Esophagus muscularis mucosa (tissue), 4 donors: ENCODE measurements around the gene ZNF69. TPM values are rescaled to one million over a fixed set of nuclear protein-coding genes. Genes with fewer than 3 reads are reported as not detected.
"Not testable (repeated sequence)": the region's sequence is repeated elsewhere in the genome, so short reads cannot be mapped to it uniquely, and the experiment has no call there.

Source experiments
- DNase-seq: peaks from one replicate; pipeline ENCODE4 v3.0.0-alpha.2; 2017; ENCODE audit errors: extremely low spot score
- H3K27ac ChIP-seq, 4 donors: fragments of 200-600 bp; sonication (generic); replicated peaks in 1 of 4; 1 replicate in 3 of 4; 2 replicates in 1 of 4; pipeline ENCODE4 v1.5.1; 2016 to 2019; ENCODE audit warnings: mild to moderate bottlenecking in 1 of 4
- H3K27me3 ChIP-seq, 4 donors: fragments of 200-600 bp; sonication (generic); one replicate each; pipeline versions ENCODE4 v1.5.1 to v1.6.0; 2016 to 2019
- H3K36me3 ChIP-seq, 4 donors: fragments of 200-600 bp; sonication (generic); one replicate each; pipeline ENCODE4 v1.5.1; 2016 to 2019
- H3K4me1 ChIP-seq, 4 donors: fragments of 200-600 bp; sonication (generic); one replicate each; pipeline ENCODE4 v1.5.1; 2016 to 2019
- H3K4me3 ChIP-seq, 4 donors: fragments of 200-600 bp; sonication (generic); 1 replicate in 2 of 4; 2 replicates in 2 of 4; pipeline ENCODE4 v1.5.1; 2016 to 2019; ENCODE audit warnings: mild to moderate bottlenecking in 4 of 4, moderate library complexity in 1 of 4
- H3K9me3 ChIP-seq, 4 donors: fragments of 200-600 bp; sonication (generic); 1 replicate in 3 of 4; 2 replicates in 1 of 4; pipeline ENCODE4 v1.5.1; 2016 to 2019
- CTCF ChIP-seq, 3 experiments: fragments of 200-600 bp in 2 of 3; fragments of 450-650 bp in 1 of 3; sonication (generic) in 2 of 3; IDR thresholded peaks; one replicate each; pipeline ENCODE4 v1.5.1; 2017 to 2019; ENCODE audit warnings: antibody characterized with exemption in 3 of 3, mild to moderate bottlenecking in 2 of 3, moderate library complexity in 1 of 3
- EP300 ChIP-seq: sonication (generic); formaldehyde crosslinking; IDR thresholded peaks from one replicate; pipeline ENCODE4 v1.6.1; 2017; ENCODE audit warnings: antibody characterized with exemption
- POLR2A ChIP-seq: fragments of 450-650 bp; IDR thresholded peaks from one replicate; pipeline ENCODE4 v1.6.1; 2017; ENCODE audit warnings: antibody characterized with exemption, moderate library complexity, mild to moderate bottlenecking, low read depth
- POLR2AphosphoS5 ChIP-seq, 2 donors: sonication (generic); formaldehyde crosslinking; IDR thresholded peaks; one replicate each; pipeline ENCODE4 v1.6.1; 2017; ENCODE audit warnings: antibody characterized with exemption in 2 of 2
- WGBS: methylation state at CpG from one replicate; pipeline ENCODE4 v1.1.5; 2018; 5-methylcytosine and 5-hydroxymethylcytosine counted together
- intact Hi-C: fragments of 100-400 bp; cut with DNase I; formaldehyde crosslinking; loops from one replicate; pipeline ENCODE4 v1.15.1; 2023
- total RNA-seq, 4 donors: library from RNA; depleted of rRNA; stranded (reverse); fragments of >200 nt; gene quantifications; one replicate each; pipeline versions ENCODE4 v1.1.0 to v1.2.1, GENCODE V29; 2016

ZNF69 gene
- total RNA-seq, 4 donors from 2014 or later: 3.8 to 8.2 (median 6.9) TPM

- no peak for DNase-seq
- Histone ChIP-seq H3K36me3 (peaks cover 15 to 69% (median 46%) of the 10 kb centered on the region in 4 donors), H3K9me3 (peaks cover 0 to 84% (median 76%) of the 10 kb centered on the region in 4 donors), H3K4me3 (no peak overlapping the region), H3K4me1 (no peaks in the 10 kb centered on the region), H3K27me3 (no peaks in the 10 kb centered on the region), H3K27ac (no peak overlapping the region)
- intact Hi-C loops: no loop called here
- no peak for TF ChIP-seq EP300
- TF ChIP-seq POLR2A: no peak
- no peak for TF ChIP-seq POLR2AphosphoS5 (IDR thresholded peaks at IDR 0.05)
- no peak for TF ChIP-seq CTCF (IDR thresholded peaks at IDR 0.05)
Measured at GRCh38 chr19:11942843-11943108, 55.2 kb downstream of the ZNF69 start.

GRCh38 chr19:11944656-11945055, 57.1 kb downstream of the ZNF69 start:
- no peaks in the 10 kb centered on the region for H3K27me3 ChIP-seq
- H3K36me3 ChIP-seq: peaks cover 34 to 88% (median 64%) of the 10 kb centered on the region in 4 donors
- 86% methylated on average over 1 of the region's 4 CpGs for WGBS
- no peaks in the 10 kb centered on the region for H3K4me1 ChIP-seq
- no peak overlapping the region for H3K4me3 ChIP-seq
- TF ChIP-seq POLR2AphosphoS5 (IDR thresholded peaks at IDR 0.05) (no peak), POLR2A (no peak), EP300 (no peak), CTCF (IDR thresholded peaks at IDR 0.05) (no peak)
- H3K9me3 ChIP-seq: peaks cover 13 to 95% (median 90%) of the 10 kb centered on the region in 4 donors
- DNase-seq: no peak
- no peak overlapping the region for H3K27ac ChIP-seq
- intact Hi-C loops: no loop called here

- Histone ChIP-seq H3K27me3 (no peaks in the 10 kb centered on the region), H3K27ac (no peak overlapping the region), H3K9me3 (peaks cover 19 to 100% (median 89%) of the 10 kb centered on the region in 4 donors), H3K4me1 (no peaks in the 10 kb centered on the region), H3K36me3 (peaks cover 39 to 70% (median 55%) of the 10 kb centered on the region in 4 donors), H3K4me3 (peak overlapping the region in 1 of 4 donors; percentile 2)
- DNase-seq: no peak
- intact Hi-C loops: no loop called here
- TF ChIP-seq CTCF (IDR thresholded peaks at IDR 0.05) (no peak), POLR2AphosphoS5 (IDR thresholded peaks at IDR 0.05) (no peak)
- over 99% methylated on average over 3 of the region's 3 CpGs for WGBS
Measured at GRCh38 chr19:11948646-11949045, 61.1 kb downstream of the ZNF69 start.

- DNase-seq: no peak
- Histone ChIP-seq H3K4me3 (peak overlapping the region in 1 of 4 donors; percentile 2), H3K27ac (no peak overlapping the region), H3K36me3 (peaks cover 39 to 65% (median 53%) of the 10 kb centered on the region in 4 donors), H3K4me1 (no peaks in the 10 kb centered on the region), H3K9me3 (peaks cover 19 to 94% (median 83%) of the 10 kb centered on the region in 4 donors), H3K27me3 (no peaks in the 10 kb centered on the region)
- intact Hi-C loops: no loop called here
- TF ChIP-seq POLR2AphosphoS5 (IDR thresholded peaks at IDR 0.05): no peak
- no peak for TF ChIP-seq POLR2A
- no peak for TF ChIP-seq EP300
- no peak for TF ChIP-seq CTCF (IDR thresholded peaks at IDR 0.05)
- WGBS: 98% methylated on average over 4 of the region's 4 CpGs
Measured at GRCh38 chr19:11949201-11949600, 61.6 kb downstream of the ZNF69 start.

- H3K27ac ChIP-seq, DNase-seq, intact Hi-C loops, H3K4me1 ChIP-seq, H3K27me3 ChIP-seq: not testable (repeated sequence)
- 99% methylated on average over 4 of the region's 4 CpGs for WGBS
- Histone ChIP-seq H3K4me3 (peak overlapping the region in 1 of 4 donors; percentile 2), H3K9me3 (peaks cover 19 to 94% (median 79%) of the 10 kb centered on the region in 4 donors), H3K36me3 (peaks cover 39 to 60% (median 50%) of the 10 kb centered on the region in 4 donors)
Measured at GRCh38 chr19:11949614-11950080, 62.1 kb downstream of the ZNF69 start.
